ENCODE results near the gene PACRG. TPM values are rescaled to one million over a fixed set of nuclear protein-coding genes. Genes with fewer than 3 reads are reported as not detected.

Gene PACRG
- total RNA-seq, 2 experiments from 2014 or later = 0.78 TPM; not detected in 1

DNA sequence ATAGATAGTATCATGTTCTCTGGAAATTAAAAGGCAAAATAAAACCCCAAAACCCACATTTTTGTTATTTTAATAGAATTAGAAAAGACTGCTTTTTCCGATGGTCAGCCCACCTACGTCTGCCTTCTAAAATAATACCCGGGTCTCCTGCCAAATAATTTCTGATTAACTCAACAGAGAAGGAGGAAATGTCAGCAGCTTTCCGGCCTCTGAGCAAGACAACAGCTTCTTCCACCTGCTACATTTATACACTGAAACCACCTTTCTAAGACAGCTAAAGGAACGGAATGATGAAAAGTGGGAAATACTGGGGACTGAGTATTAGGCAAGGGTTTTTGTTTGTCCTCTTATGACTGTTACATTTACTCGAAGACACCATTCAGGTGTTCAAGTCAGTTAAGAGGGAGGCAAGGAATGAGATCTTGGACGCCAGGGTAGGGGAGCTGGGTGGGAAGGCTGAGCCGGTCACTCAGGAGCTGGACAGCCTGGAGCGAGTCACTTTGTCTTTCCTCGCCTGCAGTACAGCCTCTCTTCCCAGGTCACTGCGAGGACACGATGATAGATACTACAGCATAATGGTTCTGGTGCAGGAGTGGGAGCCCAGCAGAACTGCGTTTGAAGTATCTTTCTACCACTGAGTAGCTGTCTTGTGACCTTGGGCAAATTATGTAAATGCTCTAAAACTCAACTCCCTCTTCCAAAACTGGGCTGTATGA is 590.5 kb downstream of the PACRG start:
- Mint-ChIP-seq H3K27me3 (ENCODE audit: low read depth) (no peaks in the 10 kb centered on the region), H3K27ac (no peak overlapping the region), H3K4me1 (ENCODE audit: low read depth) (no peaks in the 10 kb centered on the region), H3K9me3 (ENCODE audit: insufficient read depth) (no peaks in the 10 kb centered on the region), H3K36me3 (ENCODE audit: low read depth) (no peaks in the 10 kb centered on the region), H3K4me3 (no peak overlapping the region)
- DNase-seq = no peak
- ChIA-PET POLR2A (no interaction called here), CTCF (no interaction called here)
- no peak for ATAC-seq

DNA sequence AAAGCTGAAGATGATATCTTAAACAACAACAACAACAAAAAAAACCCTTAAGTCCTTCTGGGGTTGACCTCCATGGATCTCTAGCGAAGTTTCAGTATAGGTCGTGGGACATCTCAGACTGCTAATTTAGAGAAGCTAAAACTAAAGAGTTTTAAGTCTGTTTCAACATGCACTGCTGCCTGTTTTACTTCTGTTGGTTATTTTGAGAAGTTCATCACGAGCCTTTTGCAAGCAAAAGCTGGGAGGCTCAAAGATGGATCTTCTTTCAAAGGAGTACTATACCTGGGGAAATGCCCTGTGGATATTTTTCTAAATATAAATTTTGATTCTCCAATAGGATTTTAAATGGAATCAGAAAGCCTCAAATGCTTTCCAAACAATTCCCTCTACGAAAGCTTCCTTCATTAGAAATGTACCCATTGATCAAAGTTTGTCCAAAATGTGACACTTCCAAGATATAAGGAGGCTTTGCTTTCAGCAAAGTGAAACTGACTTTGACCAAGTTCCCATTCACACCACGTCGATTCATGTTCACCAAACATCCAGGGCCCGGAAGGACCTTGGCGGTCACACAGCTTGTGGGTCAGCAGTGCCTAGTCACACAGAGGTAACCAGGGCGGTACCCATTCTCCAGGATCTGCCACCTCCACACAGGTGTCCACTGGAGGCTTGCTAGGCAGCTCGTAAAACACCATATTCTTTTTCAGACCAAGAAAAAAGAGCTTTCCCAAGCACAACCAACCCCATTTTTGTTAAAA is 592.0 kb downstream of the PACRG start:
- H3K9me3 Mint-ChIP-seq (ENCODE audit: insufficient read depth) = no peaks in the 10 kb centered on the region
- H3K27ac Mint-ChIP-seq = no peak overlapping the region
- H3K4me1 Mint-ChIP-seq (ENCODE audit: low read depth) = no peaks in the 10 kb centered on the region
- no peak for ATAC-seq
- no peaks in the 10 kb centered on the region for H3K36me3 Mint-ChIP-seq (ENCODE audit: low read depth)
- POLR2A ChIA-PET = no interaction called here
- H3K27me3 Mint-ChIP-seq (ENCODE audit: low read depth) = peaks cover 3% of the 10 kb centered on the region
- DNase-seq = no peak
- CTCF ChIA-PET = no interaction called here
- no peak overlapping the region for H3K4me3 Mint-ChIP-seq

- CTCF ChIA-PET = no interaction called here
- Mint-ChIP-seq H3K9me3 (ENCODE audit: insufficient read depth) (no peaks in the 10 kb centered on the region), H3K36me3 (ENCODE audit: low read depth) (no peaks in the 10 kb centered on the region), H3K27ac (no peak overlapping the region), H3K4me3 (no peak overlapping the region), H3K4me1 (ENCODE audit: low read depth) (no peaks in the 10 kb centered on the region), H3K27me3 (ENCODE audit: low read depth) (peaks cover 6% of the 10 kb centered on the region)
- DNase-seq (no peak), ATAC-seq (no peak)
- POLR2A ChIA-PET = no interaction called here
Observed at GRCh38 chr6:163320402-163320801, 592.6 kb downstream of the PACRG start.

DNA sequence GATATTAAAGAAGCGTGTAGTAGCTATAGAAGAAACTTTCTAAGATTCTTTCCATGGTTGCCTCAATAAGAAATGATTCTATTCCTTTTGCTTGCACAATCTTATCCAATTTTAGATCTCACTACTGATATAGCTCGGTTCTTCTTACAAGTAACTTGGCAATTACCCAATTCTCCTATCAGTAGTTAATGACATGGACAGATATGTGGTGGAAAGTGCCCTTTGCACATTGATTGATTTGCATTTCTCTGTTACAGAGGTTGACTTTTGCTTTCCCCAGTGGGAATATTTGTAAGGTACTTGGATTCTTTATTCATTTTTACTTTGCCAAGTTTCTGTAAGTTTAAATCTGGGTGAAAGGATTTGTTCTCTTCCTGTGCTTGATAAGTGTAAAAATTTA is 593.0 kb downstream of the PACRG start:
- H3K27ac Mint-ChIP-seq = no peak overlapping the region
- ATAC-seq = no peak
- no peaks in the 10 kb centered on the region for H3K4me1 Mint-ChIP-seq (ENCODE audit: low read depth)
- no peak for DNase-seq
- CTCF ChIA-PET = no interaction called here
- no peaks in the 10 kb centered on the region for H3K9me3 Mint-ChIP-seq (ENCODE audit: insufficient read depth)
- no peaks in the 10 kb centered on the region for H3K36me3 Mint-ChIP-seq (ENCODE audit: low read depth)
- POLR2A ChIA-PET = no interaction called here
- H3K4me3 Mint-ChIP-seq = no peak overlapping the region
- H3K27me3 Mint-ChIP-seq (ENCODE audit: low read depth) = peaks cover 6% of the 10 kb centered on the region

DNA sequence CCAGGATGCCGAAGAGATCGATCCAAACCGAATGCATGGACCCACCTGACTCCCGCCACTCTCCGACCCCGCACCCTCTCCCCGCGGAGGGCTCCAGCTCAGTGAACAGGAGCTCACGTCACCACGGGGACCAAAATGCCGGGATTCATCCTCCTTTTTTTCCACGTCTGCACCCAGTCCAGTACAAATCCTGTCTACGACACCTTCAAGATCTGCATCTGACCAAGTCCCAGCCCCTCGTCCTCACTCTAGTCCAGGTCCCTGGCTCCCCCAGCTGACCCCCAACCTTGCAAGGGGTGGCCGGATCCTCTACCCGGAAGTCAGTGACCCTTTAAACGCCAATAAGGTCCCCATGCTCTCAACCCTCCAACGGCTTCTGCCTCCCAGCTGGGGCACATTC is 593.9 kb downstream of the PACRG start:
- Mint-ChIP-seq H3K27me3 (ENCODE audit: low read depth) (peaks cover 6% of the 10 kb centered on the region), H3K9me3 (ENCODE audit: insufficient read depth) (no peaks in the 10 kb centered on the region)

GRCh38 chr6:163323274-163323673 is 595.5 kb downstream of the PACRG start:
- H3K27me3 Mint-ChIP-seq (ENCODE audit: low read depth) = peaks cover 6% of the 10 kb centered on the region
- H3K9me3 Mint-ChIP-seq (ENCODE audit: insufficient read depth) = no peaks in the 10 kb centered on the region
- no peak for DNase-seq
- ChIA-PET POLR2A (no interaction called here), CTCF (no interaction called here)
- ATAC-seq = no peak
- H3K27ac Mint-ChIP-seq = no peak overlapping the region
- no peaks in the 10 kb centered on the region for H3K4me1 Mint-ChIP-seq (ENCODE audit: low read depth)
- no peaks in the 10 kb centered on the region for H3K36me3 Mint-ChIP-seq (ENCODE audit: low read depth)
- H3K4me3 Mint-ChIP-seq = no peak overlapping the region

More for the DNA sequence above, 593.9 kb downstream of the PACRG start:
- H3K27ac Mint-ChIP-seq = no peak overlapping the region
- H3K36me3 Mint-ChIP-seq (ENCODE audit: low read depth) = no peaks in the 10 kb centered on the region
- ATAC-seq = no peak
- CTCF ChIA-PET = no interaction called here
- no peak overlapping the region for H3K4me3 Mint-ChIP-seq
- H3K4me1 Mint-ChIP-seq (ENCODE audit: low read depth) = no peaks in the 10 kb centered on the region
- POLR2A ChIA-PET = interaction anchor here (0.5 kb wide), 1 partner anchor 9 kb away, joined by 3 read pairs; no protein-coding TSS in a partner anchor
- no peak for DNase-seq

GRCh38 chr6:163323705-163324104 is 595.9 kb downstream of the PACRG start:
- Mint-ChIP-seq H3K27ac (no peak overlapping the region), H3K4me1 (ENCODE audit: low read depth) (no peaks in the 10 kb centered on the region), H3K36me3 (ENCODE audit: low read depth) (no peaks in the 10 kb centered on the region), H3K9me3 (ENCODE audit: insufficient read depth) (no peaks in the 10 kb centered on the region), H3K4me3 (no peak overlapping the region), H3K27me3 (ENCODE audit: low read depth) (peaks cover 6% of the 10 kb centered on the region)
- DNase-seq (no peak), ATAC-seq (no peak)
- ChIA-PET CTCF (no interaction called here), POLR2A (no interaction called here)

- DNase-seq (no peak), ATAC-seq (no peak)
- H3K27me3 Mint-ChIP-seq (ENCODE audit: low read depth) = peaks cover 6% of the 10 kb centered on the region
- no peaks in the 10 kb centered on the region for H3K9me3 Mint-ChIP-seq (ENCODE audit: insufficient read depth)
- H3K36me3 Mint-ChIP-seq (ENCODE audit: low read depth) = no peaks in the 10 kb centered on the region
- no peak overlapping the region for H3K4me3 Mint-ChIP-seq
- no peaks in the 10 kb centered on the region for H3K4me1 Mint-ChIP-seq (ENCODE audit: low read depth)
- ChIA-PET CTCF (no interaction called here), POLR2A (no interaction called here)
- H3K27ac Mint-ChIP-seq = no peak overlapping the region
Observed at GRCh38 chr6:163324326-163324687, 596.5 kb downstream of the PACRG start.

DNA sequence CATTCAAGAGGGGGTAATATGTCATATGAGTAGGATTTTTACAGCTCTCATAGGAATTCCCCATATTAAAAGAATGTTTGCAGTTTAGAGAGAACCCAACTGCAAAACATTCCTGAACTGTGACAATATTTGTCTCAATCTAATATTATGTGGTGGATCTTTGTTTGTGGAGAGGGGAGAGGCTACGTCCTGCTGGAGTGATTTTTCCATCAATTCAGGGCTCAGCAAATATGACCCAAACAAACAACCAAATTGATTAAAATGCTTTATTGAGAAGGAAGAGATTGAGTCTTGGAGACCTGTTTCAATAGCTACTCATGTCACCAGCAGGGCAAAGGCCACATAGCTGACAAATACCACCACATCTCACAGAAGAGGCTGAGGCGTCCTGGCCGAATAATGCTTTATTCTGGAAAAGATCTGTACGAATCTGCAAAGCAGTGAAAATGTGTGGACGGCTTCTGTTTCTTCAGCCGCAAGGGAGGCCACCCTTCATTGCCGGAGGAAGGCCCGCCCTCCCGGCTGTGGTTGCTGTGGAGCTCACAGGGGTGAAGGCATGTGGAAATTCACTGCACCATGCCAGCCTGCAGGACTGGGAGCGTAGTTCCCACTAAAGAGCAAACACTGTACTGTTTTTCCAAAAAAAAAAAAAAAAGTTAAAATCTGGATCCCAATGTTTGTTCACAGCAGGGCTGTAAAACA is 597.1 kb downstream of the PACRG start:
- DNase-seq = no peak
- peaks cover 6% of the 10 kb centered on the region for H3K27me3 Mint-ChIP-seq (ENCODE audit: low read depth)
- H3K27ac Mint-ChIP-seq = no peak overlapping the region
- no peak overlapping the region for H3K4me3 Mint-ChIP-seq
- ChIA-PET CTCF (no interaction called here), POLR2A (no interaction called here)
- no peaks in the 10 kb centered on the region for H3K9me3 Mint-ChIP-seq (ENCODE audit: insufficient read depth)
- ATAC-seq = no peak
- H3K4me1 Mint-ChIP-seq (ENCODE audit: low read depth) = no peaks in the 10 kb centered on the region
- no peaks in the 10 kb centered on the region for H3K36me3 Mint-ChIP-seq (ENCODE audit: low read depth)

DNA sequence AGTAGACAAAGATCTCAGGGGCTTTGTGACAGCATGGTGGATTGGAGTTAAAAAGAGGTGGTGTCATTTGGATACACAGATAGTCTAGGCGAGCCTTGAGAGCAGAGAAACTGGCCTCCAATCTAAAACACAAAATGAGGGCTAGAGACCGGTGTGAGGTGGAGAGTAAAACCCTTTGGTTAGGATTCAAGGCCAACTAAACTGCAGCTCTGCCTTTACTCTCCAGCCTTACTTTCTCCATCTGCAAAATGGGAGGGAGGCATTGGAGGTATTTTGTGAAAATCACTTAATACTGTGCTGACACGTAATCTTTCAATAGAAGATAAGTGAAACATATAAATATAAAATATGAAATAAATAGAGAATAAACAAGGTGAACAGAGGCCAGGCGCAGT is 597.6 kb downstream of the PACRG start:
- peaks cover 6% of the 10 kb centered on the region for H3K27me3 Mint-ChIP-seq (ENCODE audit: low read depth)
- ATAC-seq = no peak
- H3K36me3 Mint-ChIP-seq (ENCODE audit: low read depth) = no peaks in the 10 kb centered on the region
- H3K9me3 Mint-ChIP-seq (ENCODE audit: insufficient read depth) = no peaks in the 10 kb centered on the region
- no peak overlapping the region for H3K27ac Mint-ChIP-seq
- H3K4me1 Mint-ChIP-seq (ENCODE audit: low read depth) = no peaks in the 10 kb centered on the region
- ChIA-PET POLR2A (no interaction called here), CTCF (no interaction called here)
- H3K4me3 Mint-ChIP-seq = no peak overlapping the region
- no peak for DNase-seq

GRCh38 chr6:163327165-163327880 is 599.5 kb downstream of the PACRG start:
- Mint-ChIP-seq H3K4me1 (ENCODE audit: low read depth) (no peaks in the 10 kb centered on the region), H3K27ac (no peak overlapping the region), H3K36me3 (ENCODE audit: low read depth) (no peaks in the 10 kb centered on the region), H3K9me3 (ENCODE audit: insufficient read depth) (no peaks in the 10 kb centered on the region), H3K27me3 (ENCODE audit: low read depth) (peaks cover 6% of the 10 kb centered on the region), H3K4me3 (no peak overlapping the region)
- ATAC-seq = no peak
- ChIA-PET POLR2A (no interaction called here), CTCF (no interaction called here)
- DNase-seq = no peak

- POLR2A ChIA-PET = no interaction called here
- ATAC-seq = no peak
- CTCF ChIA-PET = no interaction called here
- H3K4me3 Mint-ChIP-seq = no peak overlapping the region
- H3K27ac Mint-ChIP-seq = no peak overlapping the region
- DNase-seq = no peak
- no peaks in the 10 kb centered on the region for H3K36me3 Mint-ChIP-seq (ENCODE audit: low read depth)
- H3K27me3 Mint-ChIP-seq (ENCODE audit: low read depth) = peaks cover 6% of the 10 kb centered on the region
- no peaks in the 10 kb centered on the region for H3K4me1 Mint-ChIP-seq (ENCODE audit: low read depth)
- H3K9me3 Mint-ChIP-seq (ENCODE audit: insufficient read depth) = no peaks in the 10 kb centered on the region
Observed at GRCh38 chr6:163327921-163328320, 600.1 kb downstream of the PACRG start.

Measured in activated CD8-positive, alpha-beta T cell treated with anti-CD3 and anti-CD28 coated beads, Interleukin-2, amount 10 ng/mL, durations not matched to agents 7 days and 5 days (primary cell).